Aorta (tissue), 5 donors: Measurements from ENCODE around the gene KIF26B. TPM values are rescaled to one million over a fixed set of nuclear protein-coding genes. Genes with fewer than 3 reads are reported as not detected.

Source experiments
- ATAC-seq: fragments of 200-7000 bp; cut with Tn5 transposase; one replicate; pipeline ENCODE4 v1.9.1; 2022; ENCODE audit warnings: moderate library complexity; ENCODE audit not compliant: low FRiP score
- DNase-seq, 2 donors: peaks; one replicate each; pipeline ENCODE4 v3.0.0-alpha.2; 2020
- H3K27ac ChIP-seq, 2 donors: one replicate each; pipeline ENCODE4 v1.5.1; 2013; ENCODE audit warnings: low read length in 2 of 2, mild to moderate bottlenecking in 2 of 2, moderate library complexity in 2 of 2, control low read depth in 1 of 2, inconsistent platforms in 1 of 2, low read depth in 1 of 2
- H3K27me3 ChIP-seq, 2 donors: one replicate each; pipeline ENCODE4 v1.6.1; 2013; ENCODE audit warnings: control low read depth in 1 of 2, low read length in 1 of 2, mild to moderate bottlenecking in 1 of 2, moderate library complexity in 1 of 2; ENCODE audit not compliant: insufficient read depth in 2 of 2, control insufficient read depth in 1 of 2
- H3K36me3 ChIP-seq, 2 donors: one replicate each; pipeline ENCODE4 v1.6.1; 2013; ENCODE audit warnings: control low read depth in 1 of 2, low read length in 1 of 2, mild to moderate bottlenecking in 1 of 2; ENCODE audit not compliant: insufficient read depth in 2 of 2, control insufficient read depth in 1 of 2
- H3K4me1 ChIP-seq, 2 donors: one replicate each; pipeline ENCODE4 v1.6.1; 2013; ENCODE audit warnings: low read length in 2 of 2, control low read depth in 1 of 2, mild to moderate bottlenecking in 1 of 2, moderate library complexity in 1 of 2; ENCODE audit not compliant: insufficient read depth in 2 of 2, control insufficient read depth in 1 of 2
- H3K4me3 ChIP-seq, 2 donors: one replicate each; pipeline ENCODE4 v1.5.1; 2013; ENCODE audit warnings: low read length in 2 of 2, control low read depth in 1 of 2, mild to moderate bottlenecking in 1 of 2
- H3K9me3 ChIP-seq: one replicate; pipeline ENCODE4 v1.6.1; 2013; ENCODE audit warnings: mild to moderate bottlenecking, low read length; ENCODE audit not compliant: control insufficient read depth
- WGBS, 2 donors: extraction: QIAGEN DNeasy Blood & Tissue Kit; methylation state at CpG; one replicate each; pipeline ENCODE4 v1.1.7; 2013; 5-methylcytosine and 5-hydroxymethylcytosine counted together
- intact Hi-C, 2 donors: fragments of 100-400 bp; cut with DNase I; formaldehyde crosslinking; loops; one replicate each; pipeline versions ENCODE4 v1.14.2 to v1.15.0; 2022
- polyA plus RNA-seq, 2 donors: library from polyadenylated mRNA; stranded (reverse); fragments of 200-250 nt; gene quantifications; one replicate each; pipeline ENCODE4 v1.2.3, GENCODE V29; 2013
- total RNA-seq, 2 donors: library from RNA; stranded (reverse); fragmentation: NEBNext Ultra II Directional; extraction: Animal tissue kit (Norgen Biotek cat#: 25700); gene quantifications; one replicate each; pipeline ENCODE4 v1.2.1, GENCODE V29; 2021
- donor health status: healthy with polysubstance abuse.
- donor health status: Bipolar disorder and iron deficiency.
- donor health status: DM: no; HTN: no; CAD: no.
- donor health status: DM: no; HTN: no; CAD: no.
- donor health status: DM: yes; HTN: yes; CAD: no.

Gene KIF26B
- total and polyA plus RNA-seq, 4 donors = under 0.01 to 0.58 (median 0.30) TPM

DNA sequence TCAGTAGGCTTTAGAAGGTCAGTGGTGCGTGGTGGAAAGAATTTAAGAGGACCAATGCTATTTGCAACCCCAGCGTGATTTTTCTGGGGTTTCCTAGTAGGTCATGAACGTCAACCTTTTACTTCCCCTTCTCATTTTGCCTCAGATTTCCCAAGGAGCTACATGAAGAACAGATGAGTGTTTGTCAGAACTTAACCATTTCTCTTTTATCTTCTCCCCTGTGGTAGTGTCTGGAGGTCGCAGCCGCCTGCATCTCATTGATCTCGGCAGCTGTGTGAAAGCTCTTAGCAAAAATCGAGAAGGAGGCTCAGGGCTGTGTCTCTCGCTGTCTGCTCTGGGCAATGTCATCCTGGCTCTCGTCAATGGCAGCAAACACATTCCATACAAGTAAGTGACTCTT, 491.1 kb downstream of the KIF26B start:
- H3K27ac ChIP-seq = no peak overlapping the region
- no peaks in the 10 kb centered on the region for H3K4me1 ChIP-seq
- intact Hi-C loops = no loop called here
- H3K9me3 ChIP-seq = peaks cover 11% of the 10 kb centered on the region
- ATAC-seq = no peak
- DNase-seq = no peak
- no peaks in the 10 kb centered on the region for H3K27me3 ChIP-seq
- H3K36me3 ChIP-seq = no peaks in the 10 kb centered on the region
- 74 to 78% methylated on average over 9 of the region's 9 CpGs for WGBS, 2 donors
- no peak overlapping the region for H3K4me3 ChIP-seq

DNA sequence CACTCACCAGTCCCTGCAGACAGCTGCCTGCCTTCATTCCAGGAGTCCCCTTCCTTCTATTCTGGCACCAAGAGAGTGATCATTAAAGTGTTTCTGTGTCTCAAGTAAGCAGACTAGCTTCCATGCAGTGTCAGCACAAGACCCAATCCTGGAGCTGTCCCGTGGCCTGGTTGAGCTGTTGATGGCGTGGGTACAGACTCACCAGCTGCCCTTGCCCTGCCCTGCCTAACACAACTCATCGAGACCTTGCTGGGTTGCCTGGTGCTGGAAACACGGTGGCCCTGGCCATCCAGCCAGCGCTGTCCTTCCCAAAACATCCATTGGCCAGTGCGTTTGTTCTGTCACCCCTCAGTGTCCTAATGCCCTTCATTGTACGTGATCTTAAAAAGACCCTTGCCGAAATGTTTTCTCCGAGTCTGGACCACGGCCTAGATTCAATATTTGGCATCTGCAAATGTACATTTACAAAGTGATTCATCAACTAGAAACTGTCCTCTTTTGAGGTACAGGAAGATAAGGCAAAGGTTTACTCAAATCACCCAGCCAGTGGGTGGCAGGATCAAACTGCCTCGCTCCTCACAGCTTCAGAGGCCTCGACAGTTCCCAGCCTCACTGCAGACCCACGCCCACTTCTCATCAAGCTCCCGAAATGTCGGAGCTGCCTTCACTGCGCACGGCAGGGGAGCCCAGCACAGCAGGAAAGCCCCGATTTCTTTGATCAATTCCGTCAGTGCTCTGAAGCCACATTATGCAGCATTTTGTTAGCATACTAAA, 494.2 kb downstream of the KIF26B start:
- Histone ChIP-seq H3K27ac (no peak overlapping the region), H3K4me1 (no peaks in the 10 kb centered on the region), H3K9me3 (peaks cover 4% of the 10 kb centered on the region), H3K36me3 (no peaks in the 10 kb centered on the region), H3K4me3 (no peak overlapping the region), H3K27me3 (no peaks in the 10 kb centered on the region)
- ATAC-seq = no peak
- WGBS, 2 donors = 68 to 75% methylated on average over 19 of the region's 19 CpGs
- no peak for DNase-seq
- intact Hi-C loops = no loop called here

DNA sequence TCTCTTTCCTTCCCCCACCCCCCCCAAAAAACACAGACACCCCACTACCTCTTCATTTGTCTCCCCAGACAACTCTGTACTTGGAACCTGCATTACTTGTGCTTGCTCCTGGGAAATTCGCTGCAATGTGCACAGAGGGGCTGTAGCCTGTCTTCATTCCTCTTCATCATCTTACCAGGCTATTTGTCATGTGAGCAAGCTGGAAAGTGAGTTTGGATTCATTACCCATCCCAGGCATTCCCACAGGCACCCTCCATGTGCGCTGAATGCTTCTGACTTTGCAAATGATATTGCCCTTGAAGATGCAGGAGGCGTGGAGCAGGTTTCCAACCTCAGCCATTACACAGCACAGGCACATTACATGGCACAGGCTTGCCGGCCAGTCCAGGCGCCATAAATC, 494.9 kb downstream of the KIF26B start:
- no peaks in the 10 kb centered on the region for H3K36me3 ChIP-seq
- ATAC-seq = no peak
- intact Hi-C loops = no loop called here
- no peaks in the 10 kb centered on the region for H3K4me1 ChIP-seq
- H3K9me3 ChIP-seq = peaks cover 4% of the 10 kb centered on the region
- H3K27me3 ChIP-seq = no peaks in the 10 kb centered on the region
- H3K27ac ChIP-seq = no peak overlapping the region
- no peak for DNase-seq
- H3K4me3 ChIP-seq = no peak overlapping the region
- WGBS, 2 donors = 58 to 70% methylated on average over 5 of the region's 5 CpGs

DNA sequence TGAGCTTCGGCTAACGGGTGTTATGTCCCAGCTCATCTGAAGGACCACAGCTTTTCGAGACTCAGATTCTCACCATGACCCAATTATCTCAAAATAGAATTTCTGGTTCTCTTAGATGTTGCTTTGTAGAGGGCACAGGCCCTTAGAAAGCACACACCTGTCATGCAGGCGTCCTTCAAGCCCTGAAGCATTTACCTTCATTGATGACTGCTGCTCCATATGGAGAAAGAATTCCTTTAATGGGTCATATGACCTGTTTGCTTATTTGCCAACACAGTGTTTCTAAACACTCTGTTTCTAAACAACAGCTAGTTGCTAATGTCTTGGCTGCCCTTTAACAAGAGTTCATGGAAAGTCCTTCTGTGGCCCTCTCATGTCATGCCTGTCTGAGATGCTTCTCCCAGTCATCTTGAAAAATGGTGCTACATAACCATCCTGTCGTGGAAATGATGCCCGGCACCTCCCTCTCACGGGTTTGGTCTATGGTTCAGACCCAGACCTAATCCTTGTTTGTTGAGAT, 495.7 kb downstream of the KIF26B start:
- Histone ChIP-seq H3K9me3 (peaks cover 3% of the 10 kb centered on the region), H3K4me3 (no peak overlapping the region), H3K36me3 (no peaks in the 10 kb centered on the region), H3K4me1 (no peaks in the 10 kb centered on the region), H3K27me3 (no peaks in the 10 kb centered on the region), H3K27ac (no peak overlapping the region)
- no peak for ATAC-seq
- no peak for DNase-seq
- intact Hi-C loops = no loop called here
- WGBS, 2 donors = 90 to 92% methylated on average over 7 of the region's 7 CpGs

DNA sequence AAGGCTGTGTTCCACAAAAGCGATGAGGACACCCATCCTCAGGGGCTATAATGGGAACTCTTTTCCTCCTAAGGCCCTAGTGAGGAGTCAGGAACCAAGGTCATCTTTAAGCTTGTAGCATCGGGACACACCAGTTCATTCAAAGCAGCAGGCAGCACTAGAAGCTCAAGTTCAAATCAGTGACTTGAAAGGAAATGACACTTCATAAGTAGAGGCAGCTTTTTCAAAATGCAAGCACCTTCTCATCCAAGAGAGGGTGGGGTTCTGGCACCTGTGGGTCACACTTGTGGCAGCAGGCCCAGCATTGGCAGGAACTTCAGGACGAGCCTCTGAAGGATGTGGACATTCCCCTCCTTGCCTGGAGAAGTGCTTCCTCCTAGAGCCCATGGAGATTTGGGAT, 496.3 kb downstream of the KIF26B start:
- H3K27ac ChIP-seq = no peak overlapping the region
- ATAC-seq = no peak
- no peak for DNase-seq
- WGBS, 2 donors = 72 to 77% methylated on average over 3 of the region's 3 CpGs
- H3K4me1 ChIP-seq = no peaks in the 10 kb centered on the region
- H3K9me3 ChIP-seq = peaks cover 3% of the 10 kb centered on the region
- H3K27me3 ChIP-seq = no peaks in the 10 kb centered on the region
- H3K36me3 ChIP-seq = no peaks in the 10 kb centered on the region
- H3K4me3 ChIP-seq = no peak overlapping the region
- intact Hi-C loops = no loop called here

DNA sequence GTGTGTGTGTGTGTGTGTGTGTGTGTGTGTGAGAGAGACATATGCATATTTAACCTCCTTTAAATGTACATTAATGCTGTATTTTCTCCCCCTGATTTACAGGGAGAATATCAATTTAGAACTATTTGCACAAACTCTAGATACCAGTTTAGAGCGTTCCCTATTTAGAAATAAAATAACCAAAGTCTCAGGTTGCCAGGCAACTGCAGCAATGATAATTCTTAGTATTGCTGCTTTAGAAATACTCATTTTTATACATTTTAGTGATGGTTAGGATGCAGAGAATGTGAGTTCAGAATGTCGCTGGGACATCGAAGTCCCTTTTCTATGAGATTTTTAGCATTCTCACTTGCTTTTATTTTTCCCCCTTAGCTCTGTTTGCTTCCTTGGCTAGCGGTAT, 497.3 kb downstream of the KIF26B start:
- no peak for DNase-seq
- intact Hi-C loops = no loop called here
- H3K4me1 ChIP-seq = no peaks in the 10 kb centered on the region
- peaks cover 3% of the 10 kb centered on the region for H3K9me3 ChIP-seq
- no peak for ATAC-seq
- WGBS, 2 donors = 55 to 74% methylated on average over 4 of the region's 4 CpGs
- H3K27me3 ChIP-seq = no peaks in the 10 kb centered on the region
- no peak overlapping the region for H3K4me3 ChIP-seq
- no peak overlapping the region for H3K27ac ChIP-seq
- no peaks in the 10 kb centered on the region for H3K36me3 ChIP-seq

DNA sequence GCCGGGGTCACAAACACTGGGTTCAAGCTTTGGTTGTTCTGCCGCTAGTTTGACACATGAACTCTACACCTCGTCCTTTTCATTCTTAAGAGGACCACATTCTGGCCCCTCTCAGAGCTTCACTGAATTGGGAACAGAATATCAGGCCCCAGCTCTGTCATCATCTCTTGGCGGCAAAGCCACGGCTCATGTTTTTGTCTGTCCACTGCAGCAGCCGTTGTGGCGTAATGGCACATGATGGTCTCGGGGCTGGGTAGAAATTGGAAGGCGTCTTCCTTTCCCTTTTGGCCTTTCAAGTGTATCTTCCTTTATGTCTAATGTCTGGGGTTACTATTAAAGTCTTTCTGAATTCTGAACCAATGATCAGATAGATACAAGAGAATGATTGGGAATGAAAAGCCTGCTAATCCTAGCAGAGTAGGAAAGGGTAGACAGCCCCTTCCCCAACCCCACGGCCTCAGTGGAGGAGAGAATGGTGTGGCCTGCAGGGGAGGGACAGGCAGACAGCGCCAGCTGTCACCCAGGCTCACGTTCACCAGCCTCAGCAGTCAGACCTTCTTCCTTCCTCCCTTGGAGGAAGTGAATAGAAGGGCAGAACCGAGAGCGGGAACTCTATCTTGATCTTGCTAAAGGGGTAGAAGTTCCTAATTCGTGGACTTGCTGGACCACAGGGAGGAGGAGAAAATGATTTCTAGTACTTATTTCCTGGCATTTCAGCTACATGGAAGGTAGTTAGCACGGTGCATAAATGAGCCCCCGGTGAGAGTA, 498.1 kb downstream of the KIF26B start:
- no peaks in the 10 kb centered on the region for H3K27me3 ChIP-seq
- DNase-seq (no peak), ATAC-seq (no peak)
- peaks cover 3% of the 10 kb centered on the region for H3K9me3 ChIP-seq
- 70 to 77% methylated on average over 17 of the region's 17 CpGs for WGBS, 2 donors
- H3K4me1 ChIP-seq = no peaks in the 10 kb centered on the region
- intact Hi-C loops = no loop called here
- H3K27ac ChIP-seq = no peak overlapping the region
- H3K4me3 ChIP-seq = no peak overlapping the region
- H3K36me3 ChIP-seq = no peaks in the 10 kb centered on the region

DNA sequence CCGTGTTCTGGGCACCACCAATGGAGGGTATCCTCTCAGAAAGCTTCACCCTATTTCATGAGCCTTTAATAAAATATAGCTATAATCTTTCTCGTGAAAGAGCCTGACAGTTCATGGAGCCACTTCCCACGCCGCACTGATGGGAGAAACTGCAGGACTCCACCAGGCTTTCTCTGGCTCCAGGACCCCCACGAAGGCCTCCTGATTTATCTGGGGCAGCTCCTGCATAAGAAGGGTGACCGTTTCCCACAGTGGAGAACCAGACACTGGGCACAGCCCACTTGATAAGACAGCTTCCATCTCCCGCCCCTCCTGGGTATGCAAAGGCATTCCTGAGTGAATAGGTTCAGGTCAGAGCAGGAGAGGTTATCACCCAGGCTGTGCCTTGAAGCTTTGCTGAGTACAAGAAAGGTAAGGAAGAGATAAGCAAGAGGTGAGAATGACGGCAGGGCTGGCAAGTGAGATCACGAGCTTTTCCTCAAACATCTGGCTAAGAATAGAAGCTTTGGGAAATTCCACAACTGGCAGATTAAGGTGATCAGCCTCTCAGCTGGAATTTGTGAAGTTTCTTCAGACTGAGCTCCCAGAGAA, 499.8 kb downstream of the KIF26B start:
- 36 to 43% methylated on average over 9 of the region's 9 CpGs for WGBS, 2 donors
- H3K27me3 ChIP-seq = no peaks in the 10 kb centered on the region
- H3K4me3 ChIP-seq = no peak overlapping the region
- H3K4me1 ChIP-seq = no peaks in the 10 kb centered on the region
- ATAC-seq (no peak), DNase-seq (no peak)
- peaks cover 1% of the 10 kb centered on the region for H3K9me3 ChIP-seq
- H3K36me3 ChIP-seq = no peaks in the 10 kb centered on the region
- H3K27ac ChIP-seq = no peak overlapping the region
- intact Hi-C loops = no loop called here
